Stimulated activated CD4-positive, alpha-beta T cell treated with anti-CD3 and anti-CD28 coated beads, Interleukin-15, amount 100 ng/mL, for 1 hour (primary cell): Measurements from ENCODE around the gene GAN.

Experiments used
- DNase-seq, 2 donors: peaks; one replicate each; pipeline ENCODE4 v3.0.0-alpha.2; 2020; ENCODE audit warnings: low read depth in 1 of 2, low spot score in 1 of 2

The GAN gene

DNA sequence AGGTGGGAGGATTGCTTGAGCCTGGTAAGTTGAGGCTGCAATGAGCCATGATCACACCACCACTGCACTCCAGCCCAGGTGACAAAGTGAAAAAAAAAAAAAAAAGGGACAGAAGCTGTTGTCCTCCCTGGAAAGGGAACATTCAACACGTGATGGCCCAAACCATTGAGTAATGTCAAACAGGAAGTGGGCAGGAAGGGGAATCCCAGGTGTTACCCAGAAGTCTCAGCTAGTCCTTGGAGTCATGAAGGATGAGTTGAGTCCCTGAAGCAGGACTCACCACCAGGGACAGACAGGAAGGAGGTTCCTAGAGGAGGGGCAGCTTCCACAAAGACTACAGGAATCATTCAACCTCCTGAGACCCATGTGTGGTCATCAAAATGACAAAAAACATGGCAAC lies 110.0 kb downstream of the GAN start:
- DNase-seq: no peak

DNA sequence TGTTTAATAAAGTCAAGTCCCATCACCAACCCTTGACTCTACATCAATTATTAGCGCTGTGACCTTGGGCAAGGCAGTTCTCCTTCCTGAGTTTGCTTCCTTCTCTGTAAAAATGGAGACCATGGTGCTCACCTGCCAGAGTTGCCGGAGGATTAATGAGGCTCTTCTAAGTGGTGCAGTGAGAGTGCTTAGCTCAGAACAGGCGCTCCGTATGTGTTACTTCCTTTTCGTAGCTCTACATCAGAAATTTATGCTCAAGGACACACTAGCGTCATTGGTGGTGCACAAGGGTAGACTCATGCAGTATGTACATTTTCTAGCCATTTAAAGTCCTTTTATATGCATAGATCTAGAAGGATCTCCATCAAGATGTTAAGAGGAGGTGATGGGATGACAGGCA lies 112.5 kb downstream of the GAN start:
- DNase-seq: no peak

DNA sequence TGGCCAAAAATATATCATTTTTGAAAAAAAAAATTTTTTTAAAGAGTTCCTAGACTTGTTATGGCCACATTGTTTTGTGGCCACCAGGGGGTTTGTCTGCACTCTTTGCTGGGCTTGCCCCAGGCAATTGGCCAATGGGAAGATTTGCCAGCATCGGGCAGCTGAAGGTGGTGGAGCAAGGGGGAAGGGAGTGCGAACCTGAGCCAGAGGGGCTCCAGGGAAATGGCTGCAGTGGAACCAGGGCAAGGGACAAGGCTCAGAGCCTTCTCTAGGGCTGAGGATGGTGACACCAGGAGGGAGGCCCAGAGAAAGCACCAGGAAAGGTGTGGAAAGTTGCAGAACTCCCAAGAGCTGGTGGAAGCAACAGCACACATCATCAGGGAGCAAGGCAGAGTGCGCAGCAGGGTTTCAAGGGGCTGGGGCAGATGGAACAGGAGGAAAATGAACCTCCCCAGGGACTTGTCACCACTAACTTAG lies 114.3 kb downstream of the GAN start:
- DNase-seq: no peak

DNA sequence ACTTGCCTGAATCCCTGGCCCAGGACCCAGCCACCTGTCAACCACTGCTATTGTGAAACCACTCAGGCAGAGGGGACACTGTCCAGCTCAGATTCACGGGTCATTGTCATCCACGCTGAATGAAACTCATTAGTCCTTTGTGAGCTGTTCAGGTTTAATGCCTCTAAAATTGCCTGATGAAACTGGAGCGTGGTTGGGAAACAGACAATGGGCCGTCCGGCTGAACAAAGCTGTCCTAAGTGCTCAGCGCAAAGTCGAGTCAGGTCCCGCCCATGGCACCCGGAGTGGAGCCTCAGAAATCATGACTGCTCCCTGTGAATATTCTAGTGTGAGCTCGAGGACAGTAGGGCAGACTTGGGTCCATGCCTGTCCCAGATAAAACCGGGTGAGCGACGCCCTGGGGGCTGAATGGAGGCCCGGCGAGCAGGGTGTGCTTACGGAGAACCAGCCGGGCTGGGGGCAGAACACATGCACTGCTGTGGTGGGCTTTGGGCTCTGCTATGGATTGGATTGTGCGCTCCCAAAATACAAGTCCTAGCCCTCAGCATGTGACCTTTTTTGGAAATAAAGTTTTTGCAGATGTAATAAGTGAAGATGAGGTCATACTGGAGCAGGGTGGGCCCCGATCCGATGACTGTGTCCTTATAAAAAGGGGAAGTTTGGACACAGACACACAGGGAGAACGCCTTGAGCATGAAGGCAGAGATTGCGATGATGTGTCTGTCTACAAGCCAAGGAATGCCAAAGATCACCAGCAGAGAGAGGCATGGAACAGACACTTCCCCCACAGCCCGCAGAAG lies 117.0 kb downstream of the GAN start:
- DNase-seq: no peak

DNA sequence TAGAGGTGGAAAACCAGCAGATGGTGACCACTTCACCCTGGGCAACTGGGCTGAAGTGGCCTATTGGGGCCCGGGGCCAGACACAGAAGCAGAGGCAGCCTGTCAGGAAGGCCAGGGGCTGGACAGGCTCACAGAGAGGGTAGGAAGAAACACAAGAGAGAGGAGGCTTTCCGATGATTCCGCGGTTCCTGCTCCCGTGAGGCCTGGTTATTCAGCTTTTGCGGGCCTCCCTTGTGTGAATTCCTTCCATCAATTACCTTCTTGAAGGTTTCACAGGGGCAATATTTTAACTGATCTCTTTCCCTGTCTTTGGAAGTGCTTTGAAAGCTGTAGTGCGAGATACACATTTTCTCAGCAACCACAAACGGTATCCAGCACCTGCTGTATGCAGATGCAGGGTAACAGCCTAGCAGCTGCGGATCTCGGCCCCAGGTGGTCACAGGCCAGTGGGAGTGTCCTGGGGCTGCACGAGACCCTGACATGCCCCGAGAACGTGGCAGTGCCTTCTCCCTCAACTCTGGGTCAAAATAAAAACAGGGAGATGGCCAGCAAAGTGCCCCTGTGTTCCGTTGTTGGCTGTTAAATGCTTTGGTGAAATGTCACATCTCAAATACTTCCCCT lies 118.3 kb downstream of the GAN start:
- no peak for DNase-seq

DNA sequence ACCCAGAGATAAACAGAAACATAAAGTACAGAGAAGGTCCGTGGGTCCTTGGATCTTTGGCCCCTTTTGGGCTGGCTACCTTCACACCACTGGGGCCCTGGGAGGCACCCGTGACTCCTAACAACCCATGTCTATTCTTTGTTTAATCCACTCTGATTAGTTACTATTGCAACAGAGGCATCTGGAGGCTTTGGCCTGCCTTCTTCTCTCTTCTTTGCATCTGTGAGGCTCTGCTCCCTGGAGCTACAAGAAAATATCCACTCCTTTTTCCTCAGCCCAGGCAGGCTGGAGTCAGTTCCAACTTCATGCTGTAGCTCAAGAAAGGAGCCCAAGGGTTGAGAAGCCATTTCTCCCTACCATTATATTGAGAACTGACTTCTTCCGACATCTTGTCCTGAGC lies 120.3 kb downstream of the GAN start:
- no peak for DNase-seq

DNA sequence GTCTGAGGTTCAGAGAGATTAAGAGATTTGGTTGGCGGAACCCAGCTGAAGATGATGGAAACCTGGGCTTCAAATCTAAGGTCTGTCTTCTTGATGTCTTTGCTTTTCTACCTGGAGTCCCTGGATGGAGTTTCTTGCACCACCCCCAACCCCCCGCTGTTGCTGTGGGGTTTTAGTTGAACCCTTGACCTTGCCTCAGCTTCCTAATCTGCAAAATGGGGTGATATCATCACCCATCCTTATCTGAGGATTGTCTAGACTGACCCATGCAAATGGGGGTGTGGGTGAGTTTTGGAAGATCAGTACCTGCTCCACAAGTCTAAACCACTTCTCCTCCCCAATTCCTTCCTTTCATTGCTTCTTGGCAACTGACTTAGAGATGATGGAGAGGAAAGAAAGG lies 120.8 kb downstream of the GAN start:
- no peak for DNase-seq

DNA sequence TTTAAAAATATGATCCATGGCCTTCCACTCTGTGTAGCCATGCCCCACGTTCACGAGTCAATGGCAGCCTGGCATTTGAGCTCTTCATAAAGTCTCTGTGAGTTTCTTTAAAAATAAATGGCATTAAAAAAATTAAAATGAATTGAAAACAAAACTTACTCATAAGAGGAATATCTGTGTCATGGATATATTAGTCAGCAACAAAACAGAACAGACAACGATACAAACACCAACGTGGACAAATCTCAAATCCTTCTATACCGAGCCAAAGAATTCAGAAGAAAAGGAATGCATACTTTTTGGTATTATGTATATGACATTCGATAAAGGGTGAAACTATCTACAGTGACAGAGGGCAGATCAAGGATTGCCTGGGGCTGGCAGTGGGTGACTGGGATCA lies 121.6 kb downstream of the GAN start:
- DNase-seq: no peak

DNA sequence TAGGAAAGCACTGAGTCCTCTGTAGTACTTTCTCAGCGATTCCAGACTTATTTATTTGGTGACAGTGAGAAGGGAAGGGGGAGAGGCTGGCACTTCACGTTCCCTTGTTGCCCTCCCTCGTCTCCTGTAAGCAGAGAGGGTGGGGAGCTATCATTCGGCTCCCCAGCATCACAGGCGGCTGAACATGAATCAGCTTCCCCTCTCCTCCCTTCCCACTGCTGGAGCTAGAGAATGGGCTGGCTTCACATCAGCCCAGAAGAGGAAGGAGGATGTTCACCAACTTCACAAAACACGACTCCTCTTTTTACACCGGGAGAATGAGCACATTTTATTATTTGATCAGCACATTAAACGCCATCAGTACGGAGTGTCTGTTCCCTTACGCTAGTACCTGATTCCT lies 123.1 kb downstream of the GAN start:
- no peak for DNase-seq
